Large intestine (tissue), 3 donors: ENCODE data around the gene CCDC112. TPM values are rescaled to one million over a fixed set of nuclear protein-coding genes. Genes with fewer than 3 reads are reported as not detected.
"Not testable (repeated sequence)": the region's sequence is repeated elsewhere in the genome, so short reads cannot be mapped to it uniquely, and the experiment has no call there.

Experiments used
- DNase-seq, 2 donors: peaks; one replicate each; pipeline versions ENCODE4 v3.0.0 to v3.0.0-alpha.2; 2013
- H3K27ac ChIP-seq: one replicate; pipeline ENCODE4 v1.5.1; 2013; ENCODE audit warnings: low read length
- H3K27me3 ChIP-seq: 2 replicates; pipeline ENCODE4 v1.6.1; 2013; ENCODE audit warnings: low read length; ENCODE audit not compliant: control insufficient read depth, insufficient read depth
- H3K36me3 ChIP-seq: 2 replicates; pipeline ENCODE4 v1.6.1; 2013; ENCODE audit warnings: low read length; ENCODE audit not compliant: control insufficient read depth, insufficient read depth
- H3K4me1 ChIP-seq: one replicate; pipeline ENCODE4 v1.6.1; 2013; ENCODE audit warnings: low read length; ENCODE audit not compliant: control insufficient read depth, insufficient read depth
- H3K4me3 ChIP-seq: one replicate; pipeline ENCODE4 v1.5.1; 2013; ENCODE audit warnings: low read length
- H3K9me3 ChIP-seq: one replicate; pipeline ENCODE4 v1.6.1; 2013; ENCODE audit warnings: mild to moderate bottlenecking, low read depth, low read length, moderate library complexity; ENCODE audit not compliant: control insufficient read depth
- WGBS: methylation state at CpG from one replicate; pipeline ENCODE4 v1.1.5; 2013; ENCODE audit warnings: low lambda C conversion rate; ENCODE audit not compliant: insufficient coverage; 5-methylcytosine and 5-hydroxymethylcytosine counted together
- polyA plus RNA-seq: library from polyadenylated mRNA; unstranded; fragments of 120-200 nt; gene quantifications from one replicate; pipeline ENCODE4 v1.2.1, GENCODE V29; 2013

CCDC112 gene
- polyA plus RNA-seq, 1 donor = 8.2 TPM

DNA sequence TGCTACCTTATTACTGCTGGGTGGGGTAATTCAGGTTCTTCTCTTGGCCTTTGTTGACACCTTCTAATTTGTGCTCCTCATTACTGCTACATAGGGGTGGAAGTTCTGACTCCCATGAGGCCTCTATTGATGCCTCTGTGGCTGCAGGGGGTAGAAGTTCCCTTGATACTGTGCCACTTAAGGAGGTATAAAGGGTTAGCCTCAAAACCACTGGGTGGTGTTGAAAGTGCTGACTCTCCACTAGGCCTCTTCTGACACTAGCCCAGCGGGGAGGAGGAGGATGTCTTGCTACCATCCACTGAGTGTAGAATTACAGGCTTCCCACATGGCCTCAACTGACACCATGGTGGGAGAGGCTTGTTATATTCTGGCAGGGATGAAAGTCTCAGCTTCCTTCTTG lies 36.7 kb upstream of the CCDC112 start:
- H3K4me3 ChIP-seq = no peak overlapping the region
- no peaks in the 10 kb centered on the region for H3K27me3 ChIP-seq
- peaks cover 3% of the 10 kb centered on the region for H3K4me1 ChIP-seq
- WGBS = no CpG with 5 or more reads among the region's 1 CpG
- no peak for DNase-seq
- H3K36me3 ChIP-seq = no peaks in the 10 kb centered on the region
- no peaks in the 10 kb centered on the region for H3K9me3 ChIP-seq
- H3K27ac ChIP-seq = no peak overlapping the region

DNA sequence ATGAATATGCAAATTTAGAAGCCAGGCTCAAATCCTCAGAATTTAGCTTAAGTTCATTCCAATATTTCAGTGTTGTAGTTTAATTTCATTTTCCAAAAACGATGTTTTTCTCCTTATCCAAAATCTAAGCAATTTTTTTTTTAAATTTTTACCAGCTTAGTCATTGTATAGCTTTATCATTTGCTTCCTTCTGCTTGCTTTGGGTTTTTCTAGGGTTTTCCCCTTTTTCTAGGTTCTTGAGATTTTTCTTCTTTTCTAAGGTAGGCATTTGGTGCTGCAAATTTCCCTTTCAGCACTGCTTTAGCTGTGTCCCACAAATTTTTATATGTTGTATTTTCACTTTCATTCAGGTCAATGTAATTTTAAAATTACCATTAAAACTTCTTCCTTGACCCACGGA lies 34.4 kb upstream of the CCDC112 start:
- 100% methylated on average over 2 of the region's 2 CpGs for WGBS

DNA sequence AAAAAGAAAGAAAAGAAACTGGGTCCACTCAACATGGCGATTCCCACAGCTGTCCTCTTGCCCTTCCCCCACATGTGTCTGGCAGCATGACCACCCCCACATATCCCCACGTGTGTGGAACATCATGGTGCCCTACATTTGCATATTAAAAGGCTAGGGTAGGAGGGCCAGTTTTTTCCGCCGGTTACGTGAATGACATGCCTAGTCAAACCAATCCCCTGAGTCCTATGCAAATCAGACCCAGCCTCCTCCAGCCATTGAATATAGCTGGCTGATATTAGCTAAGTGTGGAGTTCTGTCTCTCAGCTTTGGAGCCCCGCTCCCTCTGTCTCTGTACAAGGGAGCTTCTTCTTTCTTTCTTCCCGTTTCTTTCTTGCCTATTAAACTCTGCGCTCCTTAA lies 33.0 kb upstream of the CCDC112 start:
- no peak for DNase-seq
- H3K9me3 ChIP-seq = no peaks in the 10 kb centered on the region
- no peaks in the 10 kb centered on the region for H3K4me1 ChIP-seq
- no peak overlapping the region for H3K27ac ChIP-seq
- no peaks in the 10 kb centered on the region for H3K27me3 ChIP-seq
- WGBS = 85% methylated on average over 4 of the region's 8 CpGs
- no peak overlapping the region for H3K4me3 ChIP-seq
- no peaks in the 10 kb centered on the region for H3K36me3 ChIP-seq

More for the DNA sequence above, 34.4 kb upstream of the CCDC112 start:
- DNase-seq = no peak
- H3K27ac ChIP-seq = no peak overlapping the region
- H3K36me3 ChIP-seq = no peaks in the 10 kb centered on the region
- no peaks in the 10 kb centered on the region for H3K9me3 ChIP-seq
- H3K4me3 ChIP-seq = no peak overlapping the region
- no peaks in the 10 kb centered on the region for H3K4me1 ChIP-seq
- H3K27me3 ChIP-seq = no peaks in the 10 kb centered on the region

DNA sequence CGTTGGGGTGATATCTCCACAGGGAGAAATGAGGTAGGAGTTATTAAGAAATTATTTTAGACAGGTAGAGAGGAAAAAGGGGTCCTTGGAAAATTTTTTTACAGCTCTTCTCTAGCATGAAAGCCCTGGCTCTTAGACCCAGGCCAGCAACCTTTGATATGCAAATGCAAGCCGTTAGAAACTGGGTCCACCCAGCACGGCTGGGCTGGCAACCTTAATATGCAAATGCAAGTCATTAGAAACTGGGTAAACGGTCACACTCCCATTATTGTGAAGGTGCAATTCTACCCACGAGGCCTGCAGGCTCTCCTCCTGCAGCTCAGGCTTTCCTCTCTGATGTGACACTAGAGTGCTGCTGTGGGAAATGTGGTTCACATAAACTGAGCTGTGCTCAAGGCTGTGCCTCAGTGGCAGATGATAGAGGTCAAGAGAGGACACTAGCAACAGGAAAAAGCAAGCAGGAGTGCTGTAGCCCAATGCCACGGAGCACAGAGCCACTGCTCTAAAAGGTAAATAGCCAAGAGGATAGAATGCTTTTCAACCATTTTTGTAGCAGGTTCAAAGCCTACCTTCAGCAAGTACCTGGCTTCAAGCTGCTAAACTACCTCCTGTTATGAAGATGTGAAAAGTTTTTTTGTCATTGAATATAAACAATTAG lies 32.3 kb upstream of the CCDC112 start:
- not testable (repeated sequence) for H3K4me1 ChIP-seq, H3K9me3 ChIP-seq, H3K4me3 ChIP-seq, DNase-seq, H3K27me3 ChIP-seq, H3K27ac ChIP-seq, H3K36me3 ChIP-seq
- 0% methylated on average over 1 of the region's 6 CpGs for WGBS

DNA sequence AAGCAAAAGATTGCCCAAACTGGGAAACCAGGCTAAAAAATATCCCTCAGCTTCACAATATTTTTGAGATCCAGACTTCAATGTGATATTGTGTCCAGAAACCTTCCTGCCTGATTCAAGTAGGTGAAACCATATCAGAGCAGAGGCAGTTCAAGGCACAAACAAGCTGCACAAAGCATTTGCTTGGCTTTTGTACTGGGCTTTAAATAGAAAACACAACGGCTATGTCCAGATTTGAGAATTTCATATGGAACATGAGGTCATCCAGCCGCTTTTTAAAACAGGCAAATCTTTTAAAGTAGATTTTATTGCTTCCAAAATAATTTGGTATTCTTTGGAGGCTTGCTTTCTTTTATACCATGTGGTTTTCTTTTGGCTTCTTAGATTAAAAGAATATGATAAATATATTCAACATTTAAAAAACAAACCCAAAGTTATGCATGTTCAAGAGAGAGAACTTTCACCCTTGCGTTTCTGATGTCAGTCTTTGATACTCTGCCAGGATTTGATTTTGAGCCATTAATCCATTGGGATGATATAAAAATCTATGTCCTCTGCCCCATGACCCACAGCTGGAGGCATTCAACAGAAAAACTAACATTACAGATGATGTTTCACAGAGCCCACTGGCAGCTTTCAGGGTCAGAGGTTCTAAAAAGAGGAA lies 29.0 kb upstream of the CCDC112 start:
- Histone ChIP-seq H3K4me3 (no peak overlapping the region), H3K36me3 (no peaks in the 10 kb centered on the region), H3K4me1 (no peaks in the 10 kb centered on the region), H3K27ac (no peak overlapping the region), H3K9me3 (no peaks in the 10 kb centered on the region), H3K27me3 (no peaks in the 10 kb centered on the region)
- DNase-seq = no peak
- WGBS = 71% methylated on average over 1 of the region's 3 CpGs

- no peaks in the 10 kb centered on the region for H3K4me1 ChIP-seq
- WGBS = no CpG with 5 or more reads among the region's 2 CpGs
- no peak overlapping the region for H3K27ac ChIP-seq
- H3K9me3 ChIP-seq = no peaks in the 10 kb centered on the region
- no peaks in the 10 kb centered on the region for H3K36me3 ChIP-seq
- H3K4me3 ChIP-seq = no peak overlapping the region
- no peaks in the 10 kb centered on the region for H3K27me3 ChIP-seq
- DNase-seq = no peak
These were observed 27.6 kb upstream of the CCDC112 start for GRCh38 chr5:115324021-115324420.

DNA sequence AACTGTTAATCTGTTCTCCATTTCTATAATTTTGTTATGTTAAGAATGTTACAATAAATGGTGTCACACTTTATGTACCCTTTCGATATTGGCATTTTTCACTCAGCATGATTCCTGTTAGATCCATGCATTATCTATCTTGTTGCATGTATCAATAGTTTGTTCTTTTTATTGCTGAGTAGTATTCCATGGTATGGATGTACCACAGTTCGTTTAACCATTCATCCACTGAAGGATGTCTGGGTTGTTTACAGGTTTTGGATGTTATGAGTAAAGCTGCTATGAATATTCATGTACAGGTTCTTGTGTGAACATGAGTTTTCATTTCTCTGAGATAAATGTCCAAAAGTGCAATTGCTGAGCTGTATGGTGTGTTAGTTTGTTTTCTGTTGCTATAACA lies 26.3 kb upstream of the CCDC112 start:
- no peak for DNase-seq
- WGBS = no CpG with 5 or more reads among the region's 2 CpGs

GRCh38 chr5:115321309-115321708 lies 24.9 kb upstream of the CCDC112 start:
- H3K4me3 ChIP-seq = no peak overlapping the region
- no peaks in the 10 kb centered on the region for H3K36me3 ChIP-seq
- H3K4me1 ChIP-seq = no peaks in the 10 kb centered on the region
- DNase-seq = no peak
- no peaks in the 10 kb centered on the region for H3K27me3 ChIP-seq
- no CpG with 5 or more reads among the region's 3 CpGs for WGBS
- H3K27ac ChIP-seq = no peak overlapping the region
- H3K9me3 ChIP-seq = no peaks in the 10 kb centered on the region

More for the DNA sequence above, 26.3 kb upstream of the CCDC112 start:
- Histone ChIP-seq H3K9me3 (no peaks in the 10 kb centered on the region), H3K27ac (no peak overlapping the region), H3K4me1 (no peaks in the 10 kb centered on the region), H3K27me3 (no peaks in the 10 kb centered on the region), H3K36me3 (no peaks in the 10 kb centered on the region), H3K4me3 (no peak overlapping the region)

GRCh38 chr5:115320515-115320914 lies 24.1 kb upstream of the CCDC112 start:
- Histone ChIP-seq H3K36me3 (no peaks in the 10 kb centered on the region), H3K27me3 (no peaks in the 10 kb centered on the region), H3K4me3 (no peak overlapping the region), H3K9me3 (no peaks in the 10 kb centered on the region), H3K27ac (no peak overlapping the region), H3K4me1 (no peaks in the 10 kb centered on the region)
- no CpG with 5 or more reads among the region's 1 CpG for WGBS
- no peak for DNase-seq

GRCh38 chr5:115320006-115320405 lies 23.6 kb upstream of the CCDC112 start:
- Histone ChIP-seq H3K4me3 (no peak overlapping the region), H3K36me3 (no peaks in the 10 kb centered on the region), H3K4me1 (no peaks in the 10 kb centered on the region), H3K9me3 (no peaks in the 10 kb centered on the region), H3K27ac (no peak overlapping the region), H3K27me3 (no peaks in the 10 kb centered on the region)
- WGBS = 65% methylated on average over 2 of the region's 3 CpGs
- DNase-seq = no peak

GRCh38 chr5:115319007-115319406 lies 22.6 kb upstream of the CCDC112 start:
- Histone ChIP-seq H3K9me3 (no peaks in the 10 kb centered on the region), H3K27me3 (no peaks in the 10 kb centered on the region), H3K27ac (no peak overlapping the region), H3K4me1 (no peaks in the 10 kb centered on the region), H3K36me3 (no peaks in the 10 kb centered on the region), H3K4me3 (no peak overlapping the region)
- DNase-seq = no peak
- 0% methylated on average over 1 of the region's 1 CpG for WGBS
